Upper lobe of left lung (tissue), 4 donors: ENCODE measurements around the gene NKAIN2.

ENCODE experiments used
- CTCF ChIP-seq, 6 experiments: fragments of 450-650 bp in 4 of 6; fragments of 200-600 bp in 2 of 6; sonication (generic) in 2 of 6; IDR thresholded peaks; one replicate each; pipeline ENCODE4 v1.5.1; 2016 to 2019; ENCODE audit warnings: antibody characterized with exemption in 6 of 6
- EP300 ChIP-seq, 4 donors: sonication (generic); formaldehyde crosslinking; IDR thresholded peaks; one replicate each; pipeline ENCODE4 v1.5.1; 2017; ENCODE audit warnings: antibody characterized with exemption in 4 of 4, control low read depth in 2 of 4
- POLR2A ChIP-seq, 4 donors: fragments of 450-650 bp; IDR thresholded peaks; one replicate each; pipeline ENCODE4 v1.5.1; 2016 to 2017; ENCODE audit warnings: antibody characterized with exemption in 4 of 4, mild to moderate bottlenecking in 2 of 4

- TF ChIP-seq CTCF (IDR thresholded peaks at IDR 0.05): no peak
- no peak for TF ChIP-seq POLR2A (IDR thresholded peaks at IDR 0.05)
- TF ChIP-seq EP300 (IDR thresholded peaks at IDR 0.05): no peak
Observed at GRCh38 chr6:124796464-124796970, 992.9 kb downstream of the NKAIN2 start.
